GM12874 (cell line): ENCODE measurements around the gene MPRIP.

Experiments
- CTCF ChIP-seq: IDR thresholded peaks from 2 replicates; pipeline ENCODE4 v1.5.1; 2011; ENCODE audit warnings: low read depth, mild to moderate bottlenecking, control low read depth, low read length, moderate library complexity; ENCODE audit not compliant: insufficient read depth

Gene MPRIP

GRCh38 chr17:17186551-17187505, 144.6 kb downstream of the MPRIP start:
- TF ChIP-seq CTCF, result no peak

GRCh38 chr17:17188586-17188985, 146.3 kb downstream of the MPRIP start:
- no peak for TF ChIP-seq CTCF

GRCh38 chr17:17189559-17189958, 147.3 kb downstream of the MPRIP start:
- TF ChIP-seq CTCF, result no peak

- no peak for TF ChIP-seq CTCF
Measured at GRCh38 chr17:17190188-17190587, 147.9 kb downstream of the MPRIP start.

GRCh38 chr17:17191346-17191792, 149.1 kb downstream of the MPRIP start:
- no peak for TF ChIP-seq CTCF

- no peak for TF ChIP-seq CTCF
Measured at GRCh38 chr17:17191961-17192381, 149.7 kb downstream of the MPRIP start.

DNA sequence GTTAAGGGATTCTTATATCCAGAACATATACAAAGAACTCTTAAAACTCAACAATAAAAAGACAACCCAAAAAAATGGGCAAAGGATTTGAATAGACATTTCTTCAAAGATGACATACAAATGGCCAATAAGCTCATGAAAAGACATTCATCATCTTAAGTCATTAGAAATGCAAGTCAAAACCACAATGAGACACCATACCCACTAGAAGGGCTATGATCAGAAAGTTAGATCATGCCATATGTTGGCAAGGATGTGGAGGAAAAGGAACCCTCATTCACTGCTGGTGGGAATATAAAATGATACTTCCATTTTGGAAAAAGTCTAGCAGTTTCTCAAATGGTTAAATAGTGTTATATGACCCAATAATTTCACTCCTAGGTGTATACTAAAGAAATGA, 154.5 kb downstream of the MPRIP start:
- no peak for TF ChIP-seq CTCF
